PC-3 (cell line): ENCODE measurements around the gene CDH26. TPM values are rescaled to one million over a fixed set of nuclear protein-coding genes. Genes with fewer than 3 reads are reported as not detected.

Experiments used
- ATAC-seq: fragments of 200-7000 bp; cut with Tn5 transposase; 2 replicates; pipeline ENCODE4 v1.9.1; 2020; ENCODE audit warnings: mild to moderate bottlenecking, moderate library complexity
- BruUV-seq: library from RNA; stranded (reverse); fragments of 400-500 nt; replicated peaks from 2 replicates; lab custom pipeline; 2021; lab: Mats Ljungman, UMichigan
- CTCF ChIA-PET: fragments of 300-600 bp; sonication (Branson Sonifier 250); formaldehyde crosslinking; loops from one replicate; lab custom pipeline; 2022; ENCODE audit warnings: antibody characterized with exemption; lab: Charles Lee
- POLR2A ChIA-PET: fragments of 300-600 bp; sonication (Branson Sonifier 250); formaldehyde crosslinking; loops from one replicate; lab custom pipeline; 2022; ENCODE audit warnings: antibody characterized with exemption; ENCODE audit not compliant: unreplicated experiment; lab: Charles Lee
- DNase-seq: peaks from one replicate; pipeline ENCODE4 v3.0.0-alpha.2; 2015
- H2AFZ ChIP-seq: fragments of 300-600 bp; sonication (generic); 2 replicates; pipeline ENCODE4 v1.6.0; 2016; ENCODE audit warnings: antibody characterized with exemption, low read length
- H3F3A ChIP-seq: fragments of 300-600 bp; sonication (generic); one replicate; pipeline ENCODE4 v1.6.0; 2017; ENCODE audit warnings: antibody characterized with exemption, low read length, control low read depth, mild to moderate bottlenecking; ENCODE audit not compliant: unreplicated experiment
- H3K27ac ChIP-seq: fragments of 300-600 bp; sonication (generic); 2 replicates; pipeline ENCODE4 v1.5.1; 2016; ENCODE audit warnings: mild to moderate bottlenecking, low read length
- H3K27me3 ChIP-seq: fragments of 300-600 bp; sonication (generic); 2 replicates; pipeline ENCODE4 v1.6.1; 2016; ENCODE audit warnings: low read length, mixed read lengths
- H3K36me3 ChIP-seq: fragments of 300-600 bp; sonication (generic); 2 replicates; pipeline ENCODE4 v1.6.1; 2016; ENCODE audit warnings: low read depth, mixed run types, low read length, mixed read lengths
- H3K4me1 ChIP-seq: fragments of 300-600 bp; sonication (generic); 2 replicates; pipeline ENCODE4 v1.5.1; 2016; ENCODE audit warnings: low read length; ENCODE audit not compliant: insufficient read depth
- H3K4me2 ChIP-seq: fragments of 300-600 bp; sonication (generic); 2 replicates; pipeline ENCODE4 v1.6.0; 2016; ENCODE audit warnings: low read length
- H3K4me3 ChIP-seq: fragments of 300-600 bp; sonication (generic); 2 replicates; pipeline ENCODE4 v1.5.1; 2016; ENCODE audit warnings: mild to moderate bottlenecking, low read length, mixed read lengths
- H3K79me2 ChIP-seq: fragments of 300-600 bp; sonication (generic); 2 replicates; pipeline ENCODE4 v1.6.1; 2017; ENCODE audit warnings: low read length, mixed read lengths
- H3K9ac ChIP-seq: fragments of 300-600 bp; sonication (generic); 2 replicates; pipeline ENCODE4 v1.6.0; 2016; ENCODE audit warnings: mild to moderate bottlenecking, low read length
- H3K9me2 ChIP-seq: fragments of 300-600 bp; sonication (generic); replicated peaks from 2 replicates; pipeline ENCODE4 v1.6.1; 2016; ENCODE audit warnings: mixed run types, low read length, mixed read lengths
- H3K9me3 ChIP-seq: fragments of 300-600 bp; sonication (generic); 2 replicates; pipeline ENCODE4 v1.6.1; 2016; ENCODE audit warnings: low read length, mixed read lengths
- H4K20me1 ChIP-seq: fragments of 300-600 bp; sonication (generic); 2 replicates; pipeline ENCODE4 v1.6.1; 2016; ENCODE audit warnings: low read length, mixed read lengths
- CTCF ChIP-seq: fragments of 300-600 bp; sonication (generic); conservative IDR thresholded peaks from 2 replicates; pipeline ENCODE4 v1.5.1; 2017; ENCODE audit warnings: antibody characterized with exemption, low read depth, mild to moderate bottlenecking, low read length
- EZH2 ChIP-seq: fragments of 300-600 bp; sonication (generic); IDR thresholded peaks from one replicate; pipeline ENCODE4 v1.6.1; 2017; ENCODE audit warnings: antibody characterized with exemption, mild to moderate bottlenecking, low read length; ENCODE audit not compliant: unreplicated experiment
- EZH2phosphoT487 ChIP-seq: fragments of 300-600 bp; sonication (generic); IDR thresholded peaks from 2 replicates; pipeline ENCODE4 v1.6.1; 2018; ENCODE audit warnings: mild to moderate bottlenecking, antibody characterized with exemption, low read length, borderline replicate concordance
- intact Hi-C: fragments of 100-400 bp; cut with micrococcal nuclease; formaldehyde crosslinking; loops from 2 replicates; pipeline ENCODE4 v1.9.0; 2023
- total RNA-seq: library from RNA; depleted of rRNA; stranded (reverse); fragments of >200 nt; gene quantifications from 2 replicates; pipeline ENCODE4 v1.2.3, GENCODE V29; 2014

CDH26 gene
- total RNA-seq, 1 experiment from 2014 or later: 1.2 TPM

GRCh38 chr20:59976156-59976782 lies 18.0 kb downstream of the CDH26 start:
- TF ChIP-seq CTCF: no peak
- no peak for TF ChIP-seq EZH2
- TF ChIP-seq EZH2phosphoT487: no peak
- Histone ChIP-seq H3K27ac (no peak overlapping the region), H3K79me2 (no peaks in the 10 kb centered on the region), H3K4me3 (no peak overlapping the region), H3K4me1 (peaks cover 17% of the 10 kb centered on the region), H3K9me3 (no peaks in the 10 kb centered on the region), H3K4me2 (no peak overlapping the region), H4K20me1 (no peaks in the 10 kb centered on the region), H3K27me3 (no peaks in the 10 kb centered on the region), H3K9me2 (no peaks in the 10 kb centered on the region), H3K36me3 (no peaks in the 10 kb centered on the region), H3K9ac (no peak overlapping the region), H2AFZ (no peak overlapping the region), H3F3A (no peaks in the 10 kb centered on the region)
- ATAC-seq (no peak), DNase-seq (no peak)
- intact Hi-C loops: no loop called here
- ChIA-PET CTCF (no interaction called here), POLR2A (interaction anchor here (0.6 kb wide), 1 partner anchor 73 kb away, joined by 5 read pairs; no protein-coding TSS in a partner anchor)
- no TSS peak for BruUV-seq

DNA sequence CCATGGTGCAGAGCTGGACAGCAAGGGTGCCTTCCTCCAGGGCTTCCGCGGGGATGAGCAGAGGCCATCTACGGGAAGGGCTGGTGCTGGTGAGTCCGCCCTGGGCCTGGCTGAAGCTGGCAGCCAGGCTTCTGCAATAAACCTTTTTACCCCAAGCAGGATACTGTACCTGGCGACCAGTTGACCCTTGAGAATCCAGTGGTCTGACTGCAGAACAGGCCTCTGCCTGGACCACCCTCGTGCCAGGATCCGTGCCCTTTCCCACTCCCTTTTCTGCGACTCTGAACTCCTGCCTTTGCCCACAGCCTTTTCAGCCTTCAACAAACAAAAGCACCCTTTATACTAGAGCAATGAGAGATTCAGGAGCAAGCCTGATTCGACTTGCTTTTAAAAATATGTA lies 18.9 kb downstream of the CDH26 start:
- TF ChIP-seq EZH2phosphoT487 (no peak), EZH2 (no peak), CTCF (no peak)
- POLR2A ChIA-PET: no interaction called here

GRCh38 chr20:59983076-59983475 lies 24.9 kb downstream of the CDH26 start:
- DNase-seq (no peak), ATAC-seq (no peak)
- Histone ChIP-seq H3K4me2 (no peak overlapping the region), H3K9me3 (no peaks in the 10 kb centered on the region), H3K27ac (no peak overlapping the region), H3K79me2 (no peaks in the 10 kb centered on the region), H3K4me1 (peaks cover 16% of the 10 kb centered on the region), H3K36me3 (no peaks in the 10 kb centered on the region), H3F3A (no peaks in the 10 kb centered on the region), H3K27me3 (no peaks in the 10 kb centered on the region), H3K9ac (no peak overlapping the region), H2AFZ (no peak overlapping the region), H4K20me1 (no peaks in the 10 kb centered on the region), H3K4me3 (no peak overlapping the region), H3K9me2 (no peaks in the 10 kb centered on the region)
- POLR2A ChIA-PET: no interaction called here
- TF ChIP-seq CTCF: no peak
- TF ChIP-seq EZH2: no peak
- no peak for TF ChIP-seq EZH2phosphoT487
- no TSS peak for BruUV-seq
- CTCF ChIA-PET: no interaction called here
- intact Hi-C loops: no loop called here

More for the DNA sequence above, 18.9 kb downstream of the CDH26 start:
- no peak for ATAC-seq
- Histone ChIP-seq H3F3A (no peaks in the 10 kb centered on the region), H3K9me3 (no peaks in the 10 kb centered on the region), H3K27me3 (no peaks in the 10 kb centered on the region), H3K27ac (no peak overlapping the region), H4K20me1 (no peaks in the 10 kb centered on the region), H3K9ac (no peak overlapping the region), H3K36me3 (no peaks in the 10 kb centered on the region), H3K9me2 (no peaks in the 10 kb centered on the region), H3K4me3 (no peak overlapping the region), H3K79me2 (no peaks in the 10 kb centered on the region), H3K4me2 (no peak overlapping the region), H3K4me1 (peaks cover 9% of the 10 kb centered on the region), H2AFZ (no peak overlapping the region)
- no peak for DNase-seq
- no TSS peak for BruUV-seq
- intact Hi-C loops: no loop called here
- CTCF ChIA-PET: no interaction called here
